ENCODE data around the gene CHRND.

- TF ChIP-seq ZNF331 (CRISPR knock-in tag; IDR thresholded peaks at IDR 0.05; ENCODE audit: low read depth) (no peak), CTCF (conservative IDR thresholded peaks at IDR 0.05; ENCODE audit: low read depth in 2 of 2) (no peak), EZH2 (IDR thresholded peaks at IDR 0.05; ENCODE audit: low read depth, unreplicated experiment) (no peak), REST (IDR thresholded peaks at IDR 0.05; ENCODE audit: unreplicated experiment) (no peak), POLR2AphosphoS5 (IDR thresholded peaks at IDR 0.05; ENCODE audit: low read depth) (no peak), EZH2phosphoT487 (IDR thresholded peaks at IDR 0.05; ENCODE audit: unreplicated experiment) (no peak), CREB1 (CRISPR knock-in tag; IDR thresholded peaks at IDR 0.05; ENCODE audit: low read depth) (no peak), ETS1 (IDR thresholded peaks at IDR 0.05) (no peak), STAT1 (IDR thresholded peaks at IDR 0.05; ENCODE audit: unreplicated experiment) (no peak), JUNB (IDR thresholded peaks at IDR 0.05; ENCODE audit: unreplicated experiment) (no peak), NANOG (IDR thresholded peaks at IDR 0.05; ENCODE audit: borderline replicate concordance) (no peak), ZNF114 (CRISPR knock-in tag; IDR thresholded peaks at IDR 0.05) (no peak)
Observed at GRCh38 chr2:232526372-232526941, 497 bp downstream of the CHRND start.

Measured in GM23338 (cell line).